Parathyroid adenoma (tissue), 2 donors: ENCODE results near the gene PRKD3.
A peak's percentile ranks its signal among the peaks of the same experiment; 100 is the strongest.

Experiments
- H2AFZ ChIP-seq: fragments of 300-600 bp; sonication (generic); one replicate; pipeline ENCODE4 v1.7.0; 2017; ENCODE audit warnings: antibody characterized with exemption, mild to moderate bottlenecking
- H3K27ac ChIP-seq: fragments of 300-600 bp; sonication (generic); one replicate; pipeline ENCODE4 v1.7.0; 2017
- H3K27me3 ChIP-seq: fragments of 300-600 bp; sonication (generic); one replicate; pipeline ENCODE4 v1.7.0; 2017; ENCODE audit warnings: low read length; ENCODE audit not compliant: control insufficient read depth, insufficient read depth
- H3K36me3 ChIP-seq: fragments of 300-600 bp; sonication (generic); one replicate; pipeline ENCODE4 v1.7.0; 2017; ENCODE audit warnings: low read length; ENCODE audit not compliant: control insufficient read depth, insufficient read depth
- H3K4me1 ChIP-seq: fragments of 300-600 bp; sonication (generic); one replicate; pipeline ENCODE4 v1.7.0; 2017; ENCODE audit warnings: control low read depth
- H3K4me2 ChIP-seq: fragments of 300-600 bp; sonication (generic); one replicate; pipeline ENCODE4 v1.7.0; 2017; ENCODE audit warnings: low read length
- H3K4me3 ChIP-seq: fragments of 300-600 bp; sonication (generic); one replicate; pipeline ENCODE4 v1.7.0; 2017; ENCODE audit warnings: low read depth, low read length
- H3K79me2 ChIP-seq: fragments of 300-600 bp; sonication (generic); one replicate; pipeline ENCODE4 v1.7.0; 2017; ENCODE audit warnings: control low read depth
- H3K9ac ChIP-seq: fragments of 300-600 bp; sonication (generic); one replicate; pipeline ENCODE4 v1.7.0; 2017; ENCODE audit warnings: mild to moderate bottlenecking
- H3K9me3 ChIP-seq: fragments of 300-600 bp; sonication (generic); one replicate; pipeline ENCODE4 v1.7.0; 2017; ENCODE audit warnings: low read length; ENCODE audit not compliant: control insufficient read depth
- CTCF ChIP-seq: fragments of 300-600 bp; sonication (generic); IDR thresholded peaks from one replicate; pipeline ENCODE4 v1.7.0; 2017; ENCODE audit warnings: antibody characterized with exemption, mild to moderate bottlenecking
- donor health status: primary hyperparathyroidism.

PRKD3 gene

GRCh38 chr2:37291680-37292079 is 33.0 kb downstream of the PRKD3 start:
- Histone ChIP-seq H3K4me2 (no peak overlapping the region), H3K9me3 (no peaks in the 10 kb centered on the region), H2AFZ (no peak overlapping the region), H3K9ac (no peak overlapping the region), H3K4me3 (no peak overlapping the region), H3K79me2 (no peaks in the 10 kb centered on the region), H3K27ac (no peak overlapping the region), H3K36me3 (no peaks in the 10 kb centered on the region), H3K4me1 (no peaks in the 10 kb centered on the region), H3K27me3 (no peaks in the 10 kb centered on the region)
- TF ChIP-seq CTCF = no peak

- H2AFZ ChIP-seq = no peak overlapping the region
- no peak overlapping the region for H3K27ac ChIP-seq
- H3K9me3 ChIP-seq = no peaks in the 10 kb centered on the region
- no peaks in the 10 kb centered on the region for H3K36me3 ChIP-seq
- no peaks in the 10 kb centered on the region for H3K4me1 ChIP-seq
- H3K27me3 ChIP-seq = no peaks in the 10 kb centered on the region
- H3K9ac ChIP-seq = no peak overlapping the region
- peak; percentile 44 for TF ChIP-seq CTCF
- H3K4me2 ChIP-seq = no peak overlapping the region
- no peaks in the 10 kb centered on the region for H3K79me2 ChIP-seq
- no peak overlapping the region for H3K4me3 ChIP-seq
These were observed 36.7 kb downstream of the PRKD3 start for GRCh38 chr2:37287966-37288365.

GRCh38 chr2:37284381-37284780 is 40.3 kb downstream of the PRKD3 start:
- Histone ChIP-seq H3K4me2 (no peak overlapping the region), H2AFZ (no peak overlapping the region), H3K36me3 (no peaks in the 10 kb centered on the region), H3K79me2 (no peaks in the 10 kb centered on the region), H3K27ac (no peak overlapping the region), H3K9me3 (no peaks in the 10 kb centered on the region), H3K9ac (no peak overlapping the region), H3K4me1 (no peaks in the 10 kb centered on the region), H3K4me3 (no peak overlapping the region), H3K27me3 (no peaks in the 10 kb centered on the region)
- no peak for TF ChIP-seq CTCF

- Histone ChIP-seq H3K4me2 (no peak overlapping the region), H3K9me3 (no peaks in the 10 kb centered on the region), H3K36me3 (no peaks in the 10 kb centered on the region), H3K9ac (no peak overlapping the region), H3K79me2 (no peaks in the 10 kb centered on the region), H3K27me3 (no peaks in the 10 kb centered on the region), H3K27ac (no peak overlapping the region), H3K4me3 (no peak overlapping the region), H3K4me1 (no peaks in the 10 kb centered on the region), H2AFZ (no peak overlapping the region)
- no peak for TF ChIP-seq CTCF
These were observed 41.4 kb downstream of the PRKD3 start for GRCh38 chr2:37283207-37283606.

GRCh38 chr2:37282746-37283145 is 41.9 kb downstream of the PRKD3 start:
- no peak overlapping the region for H3K9ac ChIP-seq
- no peak overlapping the region for H3K27ac ChIP-seq
- H3K4me3 ChIP-seq = no peak overlapping the region
- no peaks in the 10 kb centered on the region for H3K79me2 ChIP-seq
- H3K27me3 ChIP-seq = no peaks in the 10 kb centered on the region
- TF ChIP-seq CTCF = no peak
- H3K9me3 ChIP-seq = no peaks in the 10 kb centered on the region
- H3K4me2 ChIP-seq = no peak overlapping the region
- H3K36me3 ChIP-seq = no peaks in the 10 kb centered on the region
- no peak overlapping the region for H2AFZ ChIP-seq
- H3K4me1 ChIP-seq = no peaks in the 10 kb centered on the region
